Dedifferentiated amniotic fluid mesenchymal stem cell (primary cell): ENCODE data around the gene QPCTL.

Experiments
- DNase-seq: peaks from one replicate; pipeline ENCODE4 v3.0.0-alpha.2; 2016; ENCODE audit errors: extremely low spot score

QPCTL gene

DNA sequence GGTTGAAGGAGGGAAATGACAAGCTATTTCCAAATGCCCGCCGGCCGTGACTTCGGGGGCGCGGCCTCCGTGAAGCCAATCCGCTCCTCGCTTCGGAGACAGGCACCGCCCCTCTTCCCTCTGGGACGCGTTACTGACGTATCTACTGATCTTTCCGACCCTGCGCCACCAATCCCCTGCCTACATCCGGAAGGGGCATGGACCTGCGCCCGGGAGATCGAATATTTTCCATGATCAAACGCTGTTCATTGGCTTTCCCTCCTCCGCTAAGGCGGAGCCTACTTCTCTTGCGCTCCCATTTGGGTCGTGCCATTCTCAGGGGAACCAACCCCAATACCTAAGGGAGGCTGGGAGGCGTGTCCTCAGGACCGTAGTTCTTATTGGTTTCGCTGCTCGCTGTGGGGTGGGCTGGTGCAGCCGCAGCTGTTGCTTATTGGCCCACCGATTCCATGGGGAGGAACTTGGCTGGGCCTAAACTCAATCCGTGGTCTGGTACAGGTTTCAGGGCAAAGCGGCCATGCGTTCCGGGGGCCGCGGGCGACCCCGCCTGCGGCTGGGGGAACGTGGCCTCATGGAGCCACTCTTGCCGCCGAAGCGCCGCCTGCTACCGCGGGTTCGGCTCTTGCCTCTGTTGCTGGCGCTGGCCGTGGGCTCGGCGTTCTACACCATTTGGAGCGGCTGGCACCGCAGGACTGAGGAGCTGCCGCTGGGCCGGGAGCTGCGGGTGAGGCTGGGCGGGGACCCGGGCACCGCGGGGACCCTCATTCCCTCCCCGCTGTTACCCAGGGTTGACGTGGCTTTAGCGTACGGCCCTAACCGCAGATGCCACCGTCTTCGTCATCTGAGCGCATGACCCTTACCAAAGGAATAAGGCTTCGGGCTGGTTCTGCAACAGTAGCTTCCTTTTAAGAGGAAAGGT, at the start of gene QPCTL:
QPCTL (plus strand) TSS at position 480 of the 919 bp plus-strand sequence; CDS start at position 518, 38 bp downstream.
- DNase-seq: peak; percentile 99

DNA sequence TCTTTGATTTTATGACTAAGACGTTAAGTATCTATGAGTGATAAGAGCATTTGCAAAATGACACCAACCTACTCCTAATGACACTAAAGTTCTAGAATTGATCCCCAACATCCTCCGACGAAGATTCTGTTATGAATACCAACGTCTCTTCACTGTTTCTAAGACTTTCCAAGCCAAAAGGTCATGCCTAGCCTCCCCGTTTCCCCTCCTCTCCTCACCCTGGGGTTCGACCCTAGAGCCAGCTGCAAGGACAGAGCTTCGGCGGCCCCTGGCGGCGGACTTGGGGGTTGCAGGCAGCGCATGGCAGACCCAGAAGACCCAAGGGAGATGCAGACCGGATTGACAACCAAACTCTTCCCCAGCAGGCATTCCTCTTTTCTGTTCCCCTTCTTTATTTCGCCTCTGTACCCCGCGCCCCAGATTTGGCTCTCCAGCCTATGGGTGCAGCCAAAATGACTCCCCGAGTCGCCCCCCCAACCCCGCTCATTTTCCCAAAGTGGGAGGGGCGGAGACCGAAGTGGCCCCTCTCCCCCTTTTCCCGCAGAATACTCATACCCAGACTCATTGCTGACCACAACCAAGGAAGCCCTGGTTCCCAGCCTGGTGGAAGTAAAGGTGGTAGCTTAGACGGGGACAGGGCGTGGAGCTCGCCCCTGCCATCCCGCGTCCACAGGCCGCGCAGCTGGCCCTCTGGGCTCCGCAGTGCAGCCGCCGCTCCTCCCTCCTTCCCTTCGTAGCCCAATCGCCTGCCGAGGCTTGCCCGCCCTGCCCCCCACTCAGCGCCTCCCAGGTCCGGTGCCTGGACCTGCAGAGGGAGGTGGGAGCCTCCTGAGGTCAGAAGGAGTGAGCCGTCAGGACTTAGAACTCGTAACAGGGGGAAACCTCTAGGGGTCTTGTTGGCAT, 49.2 kb upstream of the QPCTL start:
- peak; percentile 70 for DNase-seq

DNA sequence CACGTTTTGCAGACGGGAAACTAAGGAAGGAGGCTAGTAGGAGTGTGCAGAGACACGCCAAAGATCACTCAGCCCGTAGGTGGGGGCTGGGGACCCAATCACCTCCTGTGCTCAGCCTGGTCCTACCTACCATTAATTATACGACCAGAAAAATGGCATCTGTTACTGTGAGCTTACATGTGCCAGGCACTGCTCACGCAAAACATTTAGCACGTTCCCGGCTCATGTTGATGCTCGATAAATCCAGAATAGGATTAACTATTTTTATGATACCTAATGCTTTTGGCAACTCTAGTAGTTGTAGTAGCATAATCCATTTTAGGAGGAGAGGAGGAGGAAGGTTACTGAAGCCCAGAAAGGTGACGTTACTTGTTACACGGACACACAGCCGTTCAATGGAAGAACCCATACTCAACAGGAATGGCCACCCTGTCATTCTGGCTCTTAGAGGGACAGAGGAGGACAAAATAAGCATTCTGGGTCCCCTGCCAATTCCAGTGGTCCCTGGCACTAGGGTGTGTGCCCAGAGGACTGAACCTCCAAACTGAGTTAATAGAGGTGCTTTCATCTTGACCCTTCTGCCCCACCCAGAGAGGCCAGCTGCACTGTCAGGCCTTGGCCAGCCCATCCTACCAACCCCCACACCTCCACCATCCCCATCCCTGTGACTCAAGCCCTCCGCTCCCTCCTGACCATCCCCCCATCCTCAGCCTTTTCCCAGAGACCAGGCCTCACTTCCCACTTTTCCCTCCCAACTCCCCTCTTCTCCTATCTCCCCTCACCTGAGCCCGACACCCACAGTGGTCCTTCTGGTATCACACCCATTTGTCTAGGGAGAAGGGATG, 48.3 kb upstream of the QPCTL start:
- no peak for DNase-seq

DNA sequence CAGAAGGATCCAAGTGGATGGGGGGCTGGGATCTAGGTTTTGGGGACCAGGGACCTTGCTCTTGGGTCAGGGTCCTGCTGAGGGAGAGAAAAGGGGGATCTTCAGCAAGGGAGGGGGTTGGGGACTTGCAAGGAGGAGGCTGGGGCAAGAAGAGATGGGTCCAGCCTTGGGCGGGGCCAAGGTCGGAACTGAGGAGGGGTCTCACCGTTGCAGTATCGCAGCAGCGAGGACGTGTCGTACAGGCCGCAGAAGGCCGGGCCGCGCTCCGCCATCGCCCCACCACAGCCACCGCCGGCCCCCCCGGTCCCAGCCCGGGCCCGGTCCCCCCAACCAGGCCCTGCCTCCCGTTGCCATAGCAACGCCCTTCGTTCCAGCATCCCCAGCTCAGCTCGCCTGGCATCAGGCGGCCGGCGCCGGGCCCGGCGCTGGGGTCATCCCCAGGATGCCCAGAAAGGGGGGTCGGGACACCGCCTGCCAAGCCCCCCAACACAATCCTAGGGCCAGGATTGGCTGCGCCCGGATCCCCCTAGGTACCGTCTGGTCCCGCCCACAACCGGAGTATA, 47.3 kb upstream of the QPCTL start:
- no peak for DNase-seq

DNA sequence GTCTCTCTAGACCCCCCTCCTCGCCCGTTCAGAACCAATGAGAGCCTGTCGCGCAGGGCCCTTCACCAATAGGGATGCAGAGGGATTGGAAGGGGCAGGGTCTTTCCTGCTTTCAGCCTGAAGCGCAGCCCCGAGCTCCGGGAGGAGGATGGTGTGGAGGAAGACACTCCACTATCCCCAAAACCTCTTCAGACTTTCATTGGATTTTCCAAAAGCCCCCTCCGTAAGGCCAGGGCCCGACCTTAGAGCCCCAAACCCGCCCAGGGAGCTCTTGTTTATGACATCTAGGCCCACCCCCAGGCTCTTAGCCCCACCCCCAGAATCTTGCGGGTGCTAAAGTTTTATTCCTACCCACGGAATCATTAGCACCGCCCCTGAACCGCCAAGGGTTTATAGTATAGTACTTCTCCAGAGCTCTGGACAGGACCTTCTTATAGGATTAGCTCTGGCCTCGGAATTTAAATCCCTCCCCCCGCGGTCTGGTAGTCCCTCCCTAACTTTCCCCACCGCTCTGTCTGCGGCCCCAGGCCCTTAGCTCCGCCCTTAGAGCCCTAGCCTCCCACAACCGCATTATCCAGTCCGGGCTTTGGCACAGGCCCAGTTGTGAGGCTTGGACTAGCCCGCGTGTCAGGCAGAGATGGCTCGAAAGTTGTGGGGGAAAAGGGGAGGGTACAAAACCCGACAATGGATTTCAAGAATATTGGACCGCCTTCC, 46.7 kb upstream of the QPCTL start:
- peak; percentile 83 for DNase-seq

DNA sequence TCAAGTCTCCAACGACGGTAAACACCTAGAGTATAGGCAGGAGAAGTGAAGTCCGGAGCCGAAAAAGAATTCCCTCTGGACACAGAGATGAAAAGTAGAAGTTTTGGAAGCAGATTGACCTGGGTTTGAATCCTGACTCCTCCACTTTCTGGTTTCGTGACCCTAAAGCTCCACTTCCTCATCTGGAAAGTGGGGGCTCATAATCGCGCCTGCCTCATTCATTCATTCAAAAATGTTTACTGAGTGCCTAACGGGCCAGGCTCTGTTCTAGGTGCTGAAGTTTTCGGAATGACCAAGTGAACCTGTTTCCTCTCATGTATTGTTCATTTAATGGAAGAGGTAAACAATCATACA, 46.1 kb upstream of the QPCTL start:
- DNase-seq: no peak

DNA sequence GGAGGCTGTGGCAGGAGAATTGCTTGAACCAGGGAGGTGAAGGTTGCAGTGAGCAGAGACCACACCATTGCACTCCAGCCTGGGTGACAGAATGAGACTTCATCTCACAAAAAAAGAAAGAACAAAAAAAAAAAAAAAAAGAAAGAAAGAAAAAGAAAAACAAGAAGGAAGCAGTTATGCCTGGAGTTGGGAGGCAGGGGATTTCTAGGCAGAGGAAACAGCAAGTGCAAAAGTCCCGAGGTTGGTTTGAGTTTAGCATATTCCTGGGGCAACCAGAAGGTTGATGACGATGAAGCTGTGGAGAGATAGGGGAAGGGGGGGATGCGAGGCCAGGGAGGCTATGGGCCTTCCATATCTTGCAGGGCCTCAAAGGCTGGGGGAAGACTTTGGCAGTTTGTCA, 41.7 kb upstream of the QPCTL start:
- DNase-seq: no peak

DNA sequence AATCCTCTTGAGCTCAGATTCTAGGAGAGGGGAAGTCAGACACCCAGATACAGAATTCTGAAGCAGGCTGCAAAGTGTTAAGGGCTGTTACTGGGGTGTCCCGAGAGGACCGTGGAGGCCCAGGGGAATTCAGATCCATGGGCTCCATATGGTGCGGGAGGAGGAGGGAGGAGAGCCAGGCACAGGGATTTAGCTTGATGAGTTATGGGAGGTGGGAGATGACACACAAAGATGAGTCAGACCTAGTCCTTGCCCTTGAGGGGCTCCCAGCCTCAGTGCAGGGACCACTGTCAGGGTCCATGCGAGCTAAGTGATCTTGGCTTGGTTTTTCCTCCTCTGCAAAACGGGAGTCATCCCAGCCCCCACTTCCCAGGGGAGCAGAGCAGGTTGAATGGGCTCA, 38.8 kb upstream of the QPCTL start:
- no peak for DNase-seq

DNA sequence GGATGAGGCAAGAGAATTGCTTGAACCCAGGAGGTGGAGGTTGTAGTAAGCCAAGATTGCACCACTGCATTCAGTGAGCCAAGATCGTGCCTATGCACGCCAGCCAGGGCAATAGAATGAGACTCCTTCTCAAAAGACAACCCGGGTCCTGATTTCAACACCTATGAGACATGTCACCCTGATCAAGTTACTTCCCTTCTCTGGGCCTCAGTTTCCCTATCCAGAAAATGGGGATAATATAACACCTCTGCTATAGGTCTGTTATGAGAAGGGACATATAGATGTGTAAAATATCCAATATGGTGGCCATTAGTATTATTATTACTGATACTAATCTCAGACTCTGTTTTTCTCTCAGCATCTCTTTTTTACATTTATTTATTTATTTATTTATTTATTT, 37.4 kb upstream of the QPCTL start:
- DNase-seq: no peak

DNA sequence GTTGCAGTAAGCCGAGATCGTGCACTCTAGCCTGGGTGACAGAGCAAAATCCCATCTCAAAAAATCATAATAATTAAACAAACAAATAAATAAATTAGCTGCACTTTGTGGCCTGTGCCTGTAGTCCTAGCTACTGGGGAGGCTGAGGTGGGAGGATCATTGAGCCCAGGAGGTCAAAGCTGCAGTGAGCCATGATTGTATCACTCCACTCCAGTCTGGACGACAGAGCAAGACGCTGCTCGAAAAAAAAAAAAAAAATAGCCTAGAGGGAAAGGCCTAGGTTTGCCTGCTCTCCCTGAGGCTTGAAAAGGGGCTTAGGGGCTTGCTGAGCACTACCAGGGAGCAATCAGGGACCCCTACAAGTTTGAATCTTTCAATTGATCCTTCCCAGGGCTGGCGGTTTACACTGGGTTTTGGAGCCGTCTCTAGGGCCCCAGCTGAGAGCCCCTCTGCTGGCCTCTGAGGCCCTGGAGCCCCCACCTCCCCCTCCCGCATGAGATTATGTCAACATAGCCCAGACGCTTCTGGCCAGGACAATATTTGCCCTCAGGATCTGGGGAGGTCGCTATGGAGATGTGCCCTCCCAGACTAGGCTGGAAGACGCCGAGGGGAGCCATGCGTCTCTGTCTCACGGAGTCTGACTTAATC, 34.8 kb upstream of the QPCTL start:
- no peak for DNase-seq

DNA sequence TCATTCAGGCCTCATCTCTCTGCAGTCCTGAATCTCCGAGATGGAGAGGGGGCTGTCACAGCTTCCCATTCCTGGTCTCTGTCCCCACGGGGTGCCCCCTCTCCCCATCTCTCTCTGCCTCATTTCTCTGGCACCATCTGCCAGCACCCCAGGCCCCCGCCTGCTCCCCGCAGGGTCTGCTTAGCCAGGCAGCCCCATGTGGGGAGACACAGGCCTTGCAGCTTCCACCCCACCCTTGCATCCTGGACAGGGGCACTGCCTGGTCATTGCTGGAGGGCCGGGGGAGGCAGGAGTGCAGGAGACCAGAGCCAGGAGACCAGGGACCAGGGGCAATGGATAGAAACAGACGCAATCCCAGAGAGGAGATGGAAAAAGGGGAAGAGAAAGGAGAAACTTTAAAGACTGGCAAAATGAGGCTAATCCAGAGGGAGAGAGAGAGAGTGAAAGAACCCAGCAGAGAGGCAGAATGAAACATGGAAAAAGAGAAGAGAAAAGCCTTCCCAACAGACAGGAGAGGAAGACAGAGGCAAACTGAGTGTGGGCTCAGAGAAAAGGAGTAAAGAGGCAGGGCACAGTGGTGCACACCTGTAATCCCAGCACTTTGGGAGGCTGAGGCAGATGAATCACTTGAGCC, 33.3 kb upstream of the QPCTL start:
- DNase-seq: no peak

DNA sequence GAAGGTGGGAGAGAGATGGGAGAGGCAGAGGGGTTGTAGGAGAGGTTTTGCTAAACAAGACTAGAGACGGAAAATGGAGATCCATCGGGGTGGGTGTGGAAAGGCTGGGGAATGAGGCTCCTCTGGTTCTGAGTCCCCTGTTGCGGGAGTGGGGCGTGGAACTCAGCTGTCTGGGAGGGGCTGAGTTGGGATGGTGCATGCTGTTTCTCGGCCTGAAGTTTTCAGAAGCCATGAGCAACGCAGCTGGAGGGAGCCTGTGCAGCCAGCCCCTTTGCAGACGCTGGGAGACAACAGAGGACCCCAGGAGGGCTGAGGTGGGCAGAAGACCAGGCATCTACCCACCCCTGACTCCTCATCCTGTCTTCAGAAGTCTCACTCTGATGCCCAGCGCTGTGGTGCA, 31.8 kb upstream of the QPCTL start:
- no peak for DNase-seq

DNA sequence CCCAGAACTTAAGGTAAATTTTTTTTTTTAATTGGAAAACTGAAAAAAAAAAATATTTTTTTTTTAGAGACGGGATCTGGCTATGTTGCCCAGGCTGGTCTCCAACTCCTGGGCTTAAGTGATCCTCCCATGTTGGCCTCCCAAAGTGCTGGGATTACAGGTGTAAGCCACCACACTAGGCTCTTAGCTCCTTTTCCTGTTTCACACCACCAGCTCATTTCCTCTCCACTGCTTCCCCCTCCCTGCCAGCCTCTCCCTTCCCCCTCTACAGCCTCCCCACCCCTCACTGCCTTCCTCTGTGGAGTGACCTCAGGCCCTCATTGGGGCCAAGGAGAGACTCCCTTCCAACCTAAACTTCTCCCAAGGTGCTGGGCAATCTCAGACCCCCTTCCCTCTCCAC, 28.7 kb upstream of the QPCTL start:
- no peak for DNase-seq

DNA sequence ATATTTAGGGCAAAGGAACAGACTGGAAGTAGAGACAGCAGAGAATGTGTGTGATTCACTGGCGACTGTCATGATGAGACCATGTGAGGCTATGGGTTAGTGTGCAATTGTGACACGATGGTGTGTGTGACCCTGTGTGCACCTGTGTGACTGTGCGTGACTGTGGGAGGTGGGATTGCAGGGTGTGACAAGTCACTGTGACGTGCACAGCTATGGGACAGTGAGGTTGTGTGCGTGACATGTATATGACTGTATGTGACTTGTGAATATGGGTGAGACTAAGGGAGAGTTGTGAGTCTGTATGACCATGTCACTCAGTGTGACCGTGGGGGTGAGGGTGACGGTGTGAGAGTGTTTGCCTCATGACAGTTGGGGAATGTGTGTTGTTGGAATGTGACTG, 27.9 kb upstream of the QPCTL start:
- DNase-seq: no peak

DNA sequence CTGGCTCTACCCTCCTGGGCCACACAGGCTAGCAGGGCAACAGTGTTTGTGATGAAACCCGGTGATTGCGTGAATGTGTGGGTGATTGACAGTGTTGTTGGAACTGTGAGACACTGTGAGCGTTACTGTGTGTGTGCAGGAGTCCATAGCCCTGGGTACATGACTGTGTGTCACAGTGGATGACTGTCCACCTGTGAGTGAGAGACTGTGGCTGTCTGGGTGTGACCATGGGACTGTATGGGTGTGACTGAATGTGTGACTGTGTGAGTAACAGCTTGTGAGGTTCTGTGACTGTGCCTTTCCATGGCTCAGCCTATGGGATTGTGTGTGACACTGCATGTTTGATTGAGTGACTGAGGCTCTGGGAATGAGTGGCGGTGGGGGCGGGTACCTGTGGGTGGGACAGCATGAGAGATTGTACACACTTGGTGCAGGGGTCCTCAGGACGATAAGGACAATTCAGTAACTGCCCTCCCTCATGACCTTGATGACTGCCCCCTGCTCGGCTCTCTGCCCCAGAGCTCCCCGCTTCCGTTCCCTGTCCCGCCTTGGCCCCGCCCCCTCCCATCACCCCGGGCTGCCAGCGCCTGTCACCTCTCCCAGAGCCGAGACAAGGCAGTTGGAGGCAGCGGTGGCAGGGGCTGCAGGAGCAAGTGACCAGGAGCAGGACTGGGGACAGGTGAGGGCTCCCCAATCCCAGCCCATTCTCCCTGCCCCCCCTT, 24.7 kb upstream of the QPCTL start, which contains the start of gene GIPR:
GIPR (plus strand) TSS at position 602 of the 722 bp plus-strand sequence. CDS start 1,300 bp downstream, outside the sequence.
- no peak for DNase-seq

DNA sequence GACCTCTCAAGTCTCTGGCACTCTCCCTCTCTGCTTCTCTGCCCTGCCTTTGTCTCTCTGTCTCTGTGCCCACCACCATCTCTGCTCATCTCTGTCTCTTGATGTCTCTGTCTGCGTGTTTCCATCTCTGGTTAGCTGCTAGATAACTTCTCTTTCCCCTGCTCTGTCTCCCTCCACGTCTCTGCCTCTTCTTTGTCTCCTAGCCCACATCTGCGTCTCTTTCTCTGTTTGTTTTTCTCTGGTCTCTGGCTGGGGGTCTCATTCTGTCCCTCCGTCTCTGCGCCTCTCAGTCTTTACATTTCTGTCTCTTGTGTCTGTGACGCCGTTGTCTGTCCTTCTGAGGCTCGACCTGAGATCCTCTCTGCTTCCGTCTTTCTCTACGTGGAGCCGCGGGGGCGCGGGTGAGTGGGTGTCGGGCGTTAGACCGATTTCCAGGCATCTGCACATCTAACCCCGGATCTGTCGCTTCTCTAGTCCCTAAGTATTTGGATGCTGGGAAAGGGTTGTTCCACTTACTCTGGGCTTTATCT, 24.1 kb upstream of the QPCTL start:
- no peak for DNase-seq

DNA sequence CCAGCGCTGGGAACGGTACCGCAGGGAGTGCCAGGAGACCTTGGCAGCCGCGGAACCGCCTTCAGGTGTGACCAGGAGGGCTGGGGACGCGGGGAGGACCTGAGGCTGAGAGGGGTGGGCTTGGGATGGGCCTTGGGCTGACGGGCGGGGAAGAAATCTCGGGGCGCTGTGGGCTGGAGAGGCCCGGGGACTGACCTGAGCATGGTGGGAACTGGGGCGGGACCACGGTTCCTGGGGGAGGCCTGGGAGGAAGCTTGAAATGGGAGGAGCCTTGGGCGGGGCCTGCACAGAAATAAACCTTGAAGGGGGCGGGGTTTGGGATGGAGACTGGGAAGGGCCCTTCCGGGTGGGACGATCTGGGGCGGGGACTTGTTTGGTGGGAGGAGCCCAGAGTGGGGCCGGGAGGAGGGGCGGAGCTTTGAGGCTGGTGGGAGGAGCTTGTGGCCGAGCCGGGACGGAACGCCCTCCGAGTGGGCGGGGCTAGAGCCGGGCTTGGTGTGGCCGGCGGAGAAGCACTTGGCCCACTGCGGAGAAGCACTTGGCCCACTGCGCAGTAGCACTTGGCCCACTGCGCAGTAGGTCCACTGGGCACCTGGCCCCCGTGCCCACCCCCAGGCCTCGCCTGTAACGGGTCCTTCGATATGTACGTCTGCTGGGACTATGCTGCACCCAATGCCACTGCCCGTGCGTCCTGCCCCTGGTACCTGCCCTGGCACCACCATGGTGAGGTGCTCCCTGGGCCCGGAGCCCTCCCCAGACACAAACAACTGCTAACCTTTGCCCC, 21.6 kb upstream of the QPCTL start:
- peak; percentile 30 for DNase-seq

DNA sequence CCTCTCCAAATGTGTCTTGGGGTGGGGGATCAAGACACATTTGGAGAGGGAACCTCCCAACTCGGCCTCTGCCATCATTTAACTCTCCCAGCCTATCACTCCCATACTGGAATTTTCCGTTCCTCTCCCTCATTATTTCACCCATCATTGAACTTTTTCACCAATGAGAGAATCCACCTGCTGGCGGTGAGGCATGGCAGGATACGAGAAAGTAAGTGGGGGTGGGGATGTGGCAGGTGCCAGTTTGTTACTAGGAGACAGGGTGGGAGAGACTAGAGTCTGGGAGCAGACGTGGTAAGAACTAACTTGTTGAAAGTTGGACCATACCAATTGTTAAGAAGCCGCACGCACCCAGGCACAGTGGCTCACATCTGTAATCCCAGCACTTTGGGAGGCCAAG, 17.5 kb upstream of the QPCTL start:
- no peak for DNase-seq
